Fibroblast of pulmonary artery (primary cell): ENCODE results near the gene FAN1.

Experiments
- DNase-seq: peaks from one replicate; pipeline ENCODE4 v3.0.0-alpha.2; 2010; ENCODE audit warnings: low read depth
- H3K4me3 ChIP-seq: replicated peaks from 2 replicates; pipeline ENCODE4 v1.5.1; 2011; ENCODE audit warnings: low read depth, mild to moderate bottlenecking, control low read depth, low read length, moderate library complexity
- TF ChIP-seq, protein P1 (sequence below): IDR thresholded peaks from 2 replicates; pipeline ENCODE4 v1.5.1; 2011; ENCODE audit warnings: mild to moderate bottlenecking, control low read depth, low read length, inconsistent platforms; ENCODE audit errors: missing control alignments

FAN1 gene

DNA sequence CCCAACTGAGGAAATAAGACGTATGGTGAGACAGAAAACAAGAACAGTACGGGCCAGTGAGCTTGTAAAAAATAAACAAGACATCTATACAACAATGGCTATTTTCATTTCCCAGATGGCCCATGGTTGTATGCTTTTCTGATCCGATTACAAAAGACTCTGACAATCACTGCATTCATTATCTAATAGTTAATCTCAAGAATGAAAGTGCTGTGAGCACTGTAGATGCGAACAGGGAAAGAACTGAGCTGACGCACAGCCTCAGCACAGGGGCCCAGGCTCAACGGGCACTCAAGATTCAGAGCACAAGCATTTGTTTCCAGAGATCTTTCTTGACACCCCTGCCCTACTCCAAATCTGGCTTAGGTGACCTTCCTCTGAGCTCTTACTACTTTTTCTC, 80.8 kb downstream of the FAN1 start:
- TF ChIP-seq, protein P1, sequence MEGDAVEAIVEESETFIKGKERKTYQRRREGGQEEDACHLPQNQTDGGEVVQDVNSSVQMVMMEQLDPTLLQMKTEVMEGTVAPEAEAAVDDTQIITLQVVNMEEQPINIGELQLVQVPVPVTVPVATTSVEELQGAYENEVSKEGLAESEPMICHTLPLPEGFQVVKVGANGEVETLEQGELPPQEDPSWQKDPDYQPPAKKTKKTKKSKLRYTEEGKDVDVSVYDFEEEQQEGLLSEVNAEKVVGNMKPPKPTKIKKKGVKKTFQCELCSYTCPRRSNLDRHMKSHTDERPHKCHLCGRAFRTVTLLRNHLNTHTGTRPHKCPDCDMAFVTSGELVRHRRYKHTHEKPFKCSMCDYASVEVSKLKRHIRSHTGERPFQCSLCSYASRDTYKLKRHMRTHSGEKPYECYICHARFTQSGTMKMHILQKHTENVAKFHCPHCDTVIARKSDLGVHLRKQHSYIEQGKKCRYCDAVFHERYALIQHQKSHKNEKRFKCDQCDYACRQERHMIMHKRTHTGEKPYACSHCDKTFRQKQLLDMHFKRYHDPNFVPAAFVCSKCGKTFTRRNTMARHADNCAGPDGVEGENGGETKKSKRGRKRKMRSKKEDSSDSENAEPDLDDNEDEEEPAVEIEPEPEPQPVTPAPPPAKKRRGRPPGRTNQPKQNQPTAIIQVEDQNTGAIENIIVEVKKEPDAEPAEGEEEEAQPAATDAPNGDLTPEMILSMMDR, result no peak
- no peak overlapping the region for H3K4me3 ChIP-seq
- DNase-seq, result no peak

DNA sequence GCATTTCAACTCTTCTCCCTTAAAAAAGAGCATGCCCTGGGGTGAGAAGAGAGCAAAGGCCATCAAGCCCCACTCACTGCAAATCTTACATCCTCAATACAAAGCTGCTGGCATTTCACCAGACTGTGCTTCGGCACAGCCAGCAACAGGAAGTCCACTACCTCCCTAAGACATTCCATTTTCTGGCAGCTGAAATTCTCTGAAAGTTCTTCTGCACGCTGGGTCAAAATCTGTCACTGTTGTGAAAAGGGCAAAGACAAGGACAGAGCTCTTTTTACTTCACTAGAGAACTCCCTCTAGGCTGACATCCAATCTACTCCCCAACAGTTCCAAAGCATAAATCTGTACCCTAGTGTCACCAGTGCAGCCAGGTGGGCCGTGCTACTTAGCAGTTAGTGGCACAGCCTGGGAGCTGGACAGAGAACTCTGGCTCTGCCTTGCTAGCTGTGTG, 81.4 kb downstream of the FAN1 start:
- peak; percentile 56 for DNase-seq
- no peak overlapping the region for H3K4me3 ChIP-seq
- TF ChIP-seq, protein P1, result no peak

DNA sequence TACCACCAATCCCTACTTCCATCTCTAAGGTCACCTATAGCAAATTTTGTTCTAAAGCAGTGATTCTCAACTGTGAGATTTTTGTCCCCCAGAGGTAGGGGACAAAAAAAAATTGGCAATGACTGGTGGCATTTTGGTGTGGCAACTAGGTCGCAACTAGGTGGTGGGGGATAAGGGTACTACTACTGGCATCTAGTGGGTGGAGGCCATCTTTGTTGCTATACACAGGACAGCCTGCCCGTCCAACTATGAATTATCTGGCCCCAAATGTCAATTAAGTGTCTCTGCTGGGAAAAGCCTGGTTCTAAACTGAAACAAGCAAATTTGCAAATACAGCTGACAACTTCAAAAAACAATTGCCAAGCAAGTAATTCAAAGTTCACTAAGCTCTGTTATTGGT, 86.3 kb downstream of the FAN1 start:
- H3K4me3 ChIP-seq, result peak overlapping the region; percentile 87
- no peak for DNase-seq
- TF ChIP-seq, protein P1, result no peak

DNA sequence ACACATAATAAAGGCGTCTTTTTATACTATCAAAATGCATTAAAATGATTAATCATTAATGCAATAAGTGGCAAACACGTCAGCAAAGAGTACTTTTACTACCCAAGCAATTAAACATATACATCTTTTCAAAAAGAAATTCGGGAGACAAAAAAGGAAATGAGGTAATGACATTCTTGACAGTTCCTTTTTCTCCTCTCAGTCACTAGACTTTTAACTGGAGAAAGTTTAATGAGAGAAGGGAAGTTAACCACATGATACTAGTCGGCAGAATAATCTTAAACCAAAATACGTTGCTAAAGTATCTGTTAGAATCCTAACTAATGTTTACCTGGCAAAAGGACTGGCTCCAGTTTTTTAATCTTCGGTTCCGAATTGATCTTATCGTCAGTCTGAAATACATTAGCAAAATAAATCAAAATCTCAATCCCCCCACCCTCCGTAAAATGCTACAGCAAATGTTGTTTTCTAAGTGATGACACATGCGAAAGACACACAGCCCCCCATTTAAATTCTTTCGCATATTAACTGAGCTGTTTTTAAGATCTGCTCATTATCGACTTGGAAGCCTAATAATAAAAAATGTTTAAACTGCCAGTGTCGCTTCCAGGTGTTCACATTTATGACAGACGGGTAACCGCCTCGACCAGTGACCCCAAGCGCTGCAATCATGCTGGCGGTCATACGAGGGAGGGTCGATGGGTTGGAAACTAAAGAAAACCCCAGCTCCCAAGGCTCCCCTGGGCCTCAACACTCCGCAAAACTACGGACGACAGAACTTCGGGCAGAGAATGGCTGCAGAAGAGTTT, 86.9 kb downstream of the FAN1 start:
- DNase-seq, result no peak
- peak overlapping the region; percentile 87 for H3K4me3 ChIP-seq
- TF ChIP-seq, protein P1, result no peak

DNA sequence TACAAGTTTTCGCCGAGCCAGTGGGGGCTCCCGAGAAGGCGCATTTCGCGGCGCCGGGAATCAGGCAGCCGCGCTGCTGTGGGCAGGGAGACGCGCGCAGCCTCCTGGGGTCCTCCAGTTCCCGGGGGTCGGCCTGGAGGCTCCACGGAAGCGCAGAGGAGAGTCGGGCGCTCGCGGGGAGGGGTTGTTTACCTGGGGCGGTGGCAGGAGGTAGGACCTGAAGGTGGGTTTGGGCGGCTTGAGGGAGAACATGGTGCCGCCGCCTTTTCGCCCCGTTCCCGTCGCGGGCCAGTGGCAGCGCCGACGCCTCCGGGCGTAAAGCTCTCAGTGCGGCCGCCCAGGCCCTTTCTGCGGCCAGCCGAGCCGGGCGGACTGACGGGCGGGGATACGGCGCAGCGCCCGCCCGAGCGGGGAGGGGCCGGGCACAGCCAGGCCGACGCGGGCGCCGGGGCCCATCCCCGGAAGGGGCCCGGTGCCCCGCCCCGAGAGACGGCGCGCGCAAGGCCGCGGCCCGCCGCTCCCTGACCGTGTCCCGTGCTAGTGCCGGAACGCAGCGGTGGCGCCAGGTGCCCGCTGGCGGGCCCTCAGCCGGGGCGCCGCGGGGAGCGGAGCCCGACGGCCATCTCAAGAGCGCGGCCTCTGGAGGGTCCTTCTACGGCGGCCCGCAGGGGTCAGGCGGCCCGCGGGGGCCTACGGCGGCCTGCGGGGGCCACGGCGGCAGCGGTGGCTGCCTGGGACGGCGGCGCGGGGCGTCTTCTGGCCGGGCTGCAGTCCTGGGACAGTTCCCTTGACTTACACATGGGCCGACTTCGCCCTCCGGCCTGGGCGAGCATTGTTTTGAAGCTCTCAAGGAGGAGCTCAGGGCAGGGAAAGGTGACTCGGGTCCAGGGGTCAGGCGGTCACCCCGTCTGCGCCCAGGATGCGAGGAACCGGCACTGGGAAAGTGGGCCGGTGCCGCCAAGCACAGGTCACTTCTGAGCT, 87.8 kb downstream of the FAN1 start, which contains the start of gene MTMR10:
TSS of gene MTMR10 (minus strand) at position 374 of the 981 bp plus-strand sequence. CDS start at position 252, 122 bp downstream.
- DNase-seq, result peak; percentile 84
- TF ChIP-seq, protein P1, result no peak

DNA sequence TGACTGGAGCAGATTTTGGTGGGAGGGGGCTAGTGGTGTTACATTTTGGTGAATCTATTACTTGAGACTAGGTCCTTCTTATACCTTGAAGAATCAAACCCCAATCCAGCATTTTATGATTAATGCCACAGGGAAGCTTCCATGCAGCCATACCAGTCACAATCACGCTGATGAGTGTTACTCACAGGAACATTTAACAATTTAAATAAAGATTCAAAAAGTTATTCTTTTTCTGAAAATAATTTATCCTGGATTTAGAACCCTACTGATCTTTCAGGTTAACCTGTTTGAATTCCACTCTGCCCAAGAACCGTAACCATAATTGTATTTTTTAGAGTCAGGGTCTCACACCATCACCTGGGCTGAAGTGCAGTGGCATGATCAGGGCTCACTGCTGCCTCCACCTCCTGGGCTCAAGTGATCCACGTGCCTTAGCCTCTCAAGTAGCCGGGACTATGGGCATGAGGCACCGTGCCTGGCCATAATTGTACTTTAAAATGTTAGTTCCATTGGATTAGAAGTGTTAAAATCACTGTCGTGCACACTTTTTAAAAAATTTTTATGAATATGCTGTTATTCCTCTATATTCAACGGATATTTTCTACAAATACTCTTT, 88.6 kb downstream of the FAN1 start:
- no peak for DNase-seq
- H3K4me3 ChIP-seq, result peak overlapping the region; percentile 87
- TF ChIP-seq, protein P1, result no peak

More for the DNA sequence above, 87.8 kb downstream of the FAN1 start, which contains the start of gene MTMR10:
- H3K4me3 ChIP-seq, result peak within 1 kb of the TSS; percentile 87
